ENCODE results near the gene CA10. TPM values are rescaled to one million over a fixed set of nuclear protein-coding genes. Genes with fewer than 3 reads are reported as not detected.

CA10 gene
- total and polyA plus RNA-seq, 2 donors (not counting 1 experiment from before 2014, with no cell fraction given): not detected

- H3K4me3 ChIP-seq (ENCODE audit: control extremely low read depth in 1 of 5, extremely low read depth in 1 of 5, insufficient read depth in 1 of 5, low read depth in 2 of 5, low read length in 4 of 5): no peak overlapping the region
- Mint-ChIP-seq H3K27me3 (no peaks in the 10 kb centered on the region), H3K9me3 (ENCODE audit: insufficient read depth) (no peaks in the 10 kb centered on the region), H3K4me1 (no peaks in the 10 kb centered on the region), H3K27ac (no peak overlapping the region), H3K4me3 (no peak overlapping the region)
- H2AFZ ChIP-seq (ENCODE audit: insufficient read depth, low read depth, low read length, poor library complexity, severe bottlenecking): no peak overlapping the region
- H3K4me2 ChIP-seq (replicated peaks; ENCODE audit: low read depth, low read length, poor library complexity, severe bottlenecking): no peak overlapping the region
- CTCF ChIA-PET: no interaction called here
- no peaks in the 10 kb centered on the region for H3K36me3 ChIP-seq (replicated peaks in 1 of 2; ENCODE audit: control extremely low read depth in 1 of 2, control insufficient read depth in 1 of 2, extremely low read depth in 1 of 2, insufficient read depth in 2 of 2, low read length in 1 of 2)
- no CpG with 5 or more reads among the region's 3 CpGs for WGBS (ENCODE audit: insufficient coverage)
- no peak for TF ChIP-seq EZH2 (IDR thresholded peaks at IDR 0.05; ENCODE audit: borderline replicate concordance, insufficient read depth, low read depth, low read length, poor library complexity, severe bottlenecking)
- no peak for TF ChIP-seq CTCF (IDR thresholded peaks at IDR 0.05)
- ATAC-seq (ENCODE audit: low read depth) (no peak), DNase-seq (no peak)
- H3K9me3 ChIP-seq (ENCODE audit: control extremely low read depth in 1 of 3, control insufficient read depth in 2 of 3, insufficient read depth in 1 of 3, low read length in 2 of 3): no peaks in the 10 kb centered on the region
- POLR2A ChIA-PET: no interaction called here
- no peaks in the 10 kb centered on the region for H3K79me2 ChIP-seq (ENCODE audit: control insufficient read depth, insufficient read depth, low read length)
- no peak overlapping the region for H3K9ac ChIP-seq (ENCODE audit: low read length)
- H4K20me1 ChIP-seq (ENCODE audit: control insufficient read depth, insufficient read depth, low read length, poor library complexity, severe bottlenecking): no peaks in the 10 kb centered on the region
- H3K4me1 ChIP-seq (ENCODE audit: control insufficient read depth in 2 of 2, insufficient read depth in 2 of 2, low read length in 2 of 2): no peaks in the 10 kb centered on the region
- intact Hi-C loops (cut with micrococcal nuclease): no loop called here
- H3K27me3 ChIP-seq (replicated peaks in 1 of 4; ENCODE audit: control extremely low read depth in 1 of 4, control insufficient read depth in 3 of 4, insufficient read depth in 4 of 4, low read length in 3 of 4): no peaks in the 10 kb centered on the region
- no peak overlapping the region for H3K27ac ChIP-seq (ENCODE audit: low read length in 2 of 2)
These were observed 324.9 kb downstream of the CA10 start for GRCh38 chr17:51833620-51834019.

- WGBS (ENCODE audit: insufficient coverage): 33% methylated on average over 1 of the region's 2 CpGs
- Histone ChIP-seq H3K4me3 (ENCODE audit: control extremely low read depth in 1 of 5, extremely low read depth in 1 of 5, insufficient read depth in 1 of 5, low read depth in 2 of 5, low read length in 4 of 5) (no peak overlapping the region), H4K20me1 (ENCODE audit: control insufficient read depth, insufficient read depth, low read length, poor library complexity, severe bottlenecking) (no peaks in the 10 kb centered on the region), H3K9me3 (ENCODE audit: control extremely low read depth in 1 of 3, control insufficient read depth in 2 of 3, insufficient read depth in 1 of 3, low read length in 2 of 3) (no peaks in the 10 kb centered on the region), H3K9ac (ENCODE audit: low read length) (no peak overlapping the region), H3K27me3 (replicated peaks in 1 of 4; ENCODE audit: control extremely low read depth in 1 of 4, control insufficient read depth in 3 of 4, insufficient read depth in 4 of 4, low read length in 3 of 4) (no peaks in the 10 kb centered on the region), H3K4me1 (ENCODE audit: control insufficient read depth in 2 of 2, insufficient read depth in 2 of 2, low read length in 2 of 2) (no peaks in the 10 kb centered on the region), H3K27ac (ENCODE audit: low read length in 2 of 2) (no peak overlapping the region), H2AFZ (ENCODE audit: insufficient read depth, low read depth, low read length, poor library complexity, severe bottlenecking) (no peak overlapping the region), H3K36me3 (replicated peaks in 1 of 2; ENCODE audit: control extremely low read depth in 1 of 2, control insufficient read depth in 1 of 2, extremely low read depth in 1 of 2, insufficient read depth in 2 of 2, low read length in 1 of 2) (no peaks in the 10 kb centered on the region), H3K79me2 (ENCODE audit: control insufficient read depth, insufficient read depth, low read length) (no peaks in the 10 kb centered on the region), H3K4me2 (replicated peaks; ENCODE audit: low read depth, low read length, poor library complexity, severe bottlenecking) (no peak overlapping the region)
- no peak overlapping the region for H3K4me3 Mint-ChIP-seq
- ChIA-PET CTCF (no interaction called here), POLR2A (no interaction called here)
- no peaks in the 10 kb centered on the region for H3K9me3 Mint-ChIP-seq (ENCODE audit: insufficient read depth)
- no peaks in the 10 kb centered on the region for H3K4me1 Mint-ChIP-seq
- H3K27ac Mint-ChIP-seq: no peak overlapping the region
- DNase-seq (no peak), ATAC-seq (ENCODE audit: low read depth) (no peak)
- TF ChIP-seq EZH2 (IDR thresholded peaks at IDR 0.05; ENCODE audit: borderline replicate concordance, insufficient read depth, low read depth, low read length, poor library complexity, severe bottlenecking) (no peak), CTCF (IDR thresholded peaks at IDR 0.05) (no peak)
- no peaks in the 10 kb centered on the region for H3K27me3 Mint-ChIP-seq
- intact Hi-C loops (cut with micrococcal nuclease): no loop called here
These were observed 325.5 kb downstream of the CA10 start for GRCh38 chr17:51833045-51833444.
